Activated CD8-positive, alpha-beta memory T cell treated with anti-CD3 and anti-CD28 coated beads for 24 hours (primary cell): ENCODE measurements around the gene RASGRF2.
"Not testable (repeated sequence)": the region's sequence is repeated elsewhere in the genome, so short reads cannot be mapped to it uniquely, and the experiment has no call there.

Experiments
- DNase-seq: peaks from one replicate; pipeline ENCODE4 v3.0.0-alpha.2; 2020

The RASGRF2 gene

DNA sequence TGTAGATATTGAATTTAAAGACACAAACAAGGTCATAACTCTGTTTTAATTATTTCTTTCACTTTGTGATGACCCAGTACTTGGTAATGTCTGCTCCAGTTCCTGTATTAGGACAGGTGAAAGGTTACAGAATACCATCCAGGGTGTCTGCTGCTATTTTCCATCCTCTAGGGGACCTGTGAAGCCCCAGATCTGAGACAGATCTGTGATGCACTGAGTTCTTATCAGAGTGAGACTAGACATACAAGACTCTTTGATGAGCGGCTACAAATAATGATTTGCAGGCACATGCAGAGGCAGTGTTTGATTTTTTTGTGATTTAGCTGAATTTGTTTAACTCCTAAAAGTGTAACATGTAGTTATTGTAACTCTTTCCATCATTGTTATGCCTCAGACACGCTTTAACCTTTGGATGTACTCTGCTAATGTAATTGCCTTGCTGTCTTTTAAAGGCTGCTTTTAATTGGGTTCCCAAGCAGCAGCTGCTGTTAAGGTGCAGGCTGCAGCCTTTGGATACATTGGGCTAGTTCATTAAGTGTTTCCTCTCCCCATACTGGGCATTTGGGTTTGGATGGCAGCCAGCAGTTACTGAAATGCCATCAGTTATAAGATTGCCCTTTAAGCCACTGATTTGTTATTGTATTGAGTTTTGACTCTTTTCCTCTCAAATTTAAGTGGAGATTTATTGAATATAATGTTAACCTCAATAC, 63.3 kb downstream of the RASGRF2 start:
- DNase-seq: no peak

DNA sequence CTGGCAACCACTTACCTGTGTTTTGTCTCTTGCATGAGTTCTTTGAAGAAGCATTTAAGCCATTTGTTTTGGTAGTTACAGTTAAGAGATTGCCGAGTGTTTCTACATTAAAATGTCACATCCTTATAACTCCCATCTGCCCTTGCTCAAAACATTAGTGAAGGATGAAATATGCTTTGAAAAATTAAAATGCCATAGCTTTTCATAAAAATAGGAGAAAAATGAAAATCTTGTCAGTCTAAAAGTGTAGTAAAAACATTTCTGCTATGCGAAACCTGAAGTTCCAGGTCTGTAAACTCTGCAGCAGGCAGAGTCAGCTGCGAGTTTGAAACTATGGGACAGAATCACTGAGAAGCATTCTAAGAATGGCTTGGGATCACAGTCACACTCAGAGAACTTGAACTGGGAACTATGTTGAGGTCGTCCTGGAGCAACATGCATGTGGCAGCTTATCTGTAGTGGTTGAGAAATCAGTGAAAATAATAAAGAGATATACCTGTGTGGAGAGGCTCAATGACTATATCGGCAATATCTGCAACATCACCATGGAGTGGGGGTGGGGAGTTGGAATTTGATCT, 67.4 kb downstream of the RASGRF2 start:
- no peak for DNase-seq

DNA sequence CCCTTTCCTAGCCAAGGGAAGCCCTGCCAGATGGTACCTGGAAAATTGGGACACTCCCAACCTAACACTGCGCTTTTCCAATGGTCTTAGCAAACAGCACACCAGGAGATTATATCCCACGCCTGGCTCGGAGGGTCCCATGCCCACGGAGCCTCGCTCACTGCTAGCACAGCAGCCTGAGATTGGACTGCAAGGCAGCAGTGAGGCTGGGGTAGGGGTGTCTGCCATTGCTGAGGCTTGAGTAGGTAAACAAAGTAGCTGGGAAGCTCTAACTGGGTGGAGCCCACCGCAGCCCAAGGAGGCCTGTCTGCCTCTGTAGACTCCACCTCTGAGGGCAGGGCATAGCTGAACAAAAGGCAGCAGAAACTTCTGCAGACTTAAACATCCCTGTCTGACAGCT, 68.7 kb downstream of the RASGRF2 start:
- DNase-seq: not testable (repeated sequence)

DNA sequence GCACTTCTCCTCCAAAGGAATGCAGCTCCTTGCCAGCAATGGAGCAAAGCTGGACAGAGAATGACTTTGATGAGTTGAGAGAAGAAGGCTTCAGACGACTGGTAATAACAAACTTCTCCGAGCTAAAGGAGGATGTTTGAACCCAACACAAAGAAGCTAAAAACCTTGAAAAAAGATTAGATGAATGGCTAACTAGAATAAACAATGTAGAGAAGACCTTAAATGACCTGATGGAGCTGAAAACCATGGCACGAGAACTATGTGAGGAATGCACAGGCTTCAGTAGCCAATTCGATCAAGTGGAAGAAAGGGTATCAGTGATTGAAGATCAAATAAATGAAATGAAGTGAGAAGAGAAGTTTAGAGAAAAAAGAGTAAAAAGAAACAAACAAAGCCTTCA, 69.6 kb downstream of the RASGRF2 start:
- not testable (repeated sequence) for DNase-seq

DNA sequence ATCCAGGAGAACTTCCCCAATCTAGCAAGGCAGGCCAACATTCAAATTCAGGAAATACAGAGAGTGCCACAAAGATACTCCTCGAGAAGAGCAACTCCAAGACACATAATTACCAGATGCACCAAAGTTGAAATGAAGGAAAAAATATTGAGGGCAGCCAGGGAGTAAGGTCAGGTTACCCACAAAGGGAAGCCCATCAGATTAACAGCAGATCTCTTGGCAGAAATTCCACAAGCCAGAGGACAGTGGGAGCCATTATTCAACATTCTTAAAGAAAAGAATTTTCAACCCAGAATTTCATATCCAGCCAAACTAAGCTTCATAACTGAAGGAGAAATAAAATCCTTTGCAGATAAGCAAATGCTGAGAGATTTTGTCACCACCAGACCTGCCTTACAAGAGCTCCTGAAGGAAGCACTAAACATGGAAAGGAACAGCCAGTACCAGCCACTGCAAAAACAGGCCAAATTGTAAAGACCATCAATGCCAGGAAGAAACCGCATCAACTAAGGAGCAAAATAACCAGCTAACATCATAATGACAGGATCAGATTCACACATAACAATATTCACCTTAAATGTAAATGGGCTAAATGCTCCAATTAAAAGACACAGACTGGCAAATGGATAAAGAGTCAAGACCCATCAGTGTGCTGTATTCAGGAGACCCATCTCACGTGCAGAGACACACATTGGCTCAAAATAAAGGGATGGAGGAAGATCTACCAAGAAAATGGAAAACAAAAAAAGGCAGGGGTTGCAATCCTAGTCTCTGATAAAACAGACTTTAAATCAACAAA, 70.3 kb downstream of the RASGRF2 start:
- not testable (repeated sequence) for DNase-seq

DNA sequence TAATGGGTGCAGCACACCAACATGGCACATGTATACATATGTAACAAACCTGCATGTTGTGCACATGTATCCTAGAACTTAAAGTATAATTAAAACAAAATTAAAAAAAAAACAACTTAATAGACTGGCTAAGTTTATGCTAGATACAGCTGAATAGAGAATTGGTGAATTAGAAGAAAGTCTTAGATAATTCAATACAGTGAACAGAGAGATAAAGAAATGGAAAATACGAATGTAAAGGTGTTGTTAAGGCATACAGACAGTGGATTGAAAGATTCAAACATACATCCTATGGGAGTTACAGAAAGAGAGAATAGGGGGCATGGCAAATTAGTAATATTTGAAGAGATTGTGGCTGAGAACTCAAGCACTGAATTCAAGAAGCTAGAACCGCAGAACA, 75.4 kb downstream of the RASGRF2 start:
- DNase-seq: no peak

DNA sequence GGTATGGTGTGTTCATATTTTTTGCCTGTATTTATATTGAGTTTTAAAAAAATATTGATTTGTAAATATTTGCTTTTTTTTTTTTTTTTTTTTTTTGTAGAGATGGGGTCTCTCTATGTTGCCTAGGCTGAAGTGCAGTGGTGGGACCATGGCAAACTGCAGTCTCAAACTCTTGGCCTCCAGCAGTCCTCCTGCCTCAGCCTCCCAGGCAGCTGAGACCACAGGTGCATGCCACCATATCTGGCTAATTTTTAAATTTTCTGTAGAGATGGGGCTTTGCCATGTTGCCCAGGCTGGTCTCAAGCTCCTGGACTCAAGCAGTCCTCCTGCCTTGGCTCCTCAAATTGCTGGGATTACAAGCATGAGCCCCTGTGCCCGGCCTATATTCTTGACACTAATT, 78.3 kb downstream of the RASGRF2 start:
- no peak for DNase-seq

DNA sequence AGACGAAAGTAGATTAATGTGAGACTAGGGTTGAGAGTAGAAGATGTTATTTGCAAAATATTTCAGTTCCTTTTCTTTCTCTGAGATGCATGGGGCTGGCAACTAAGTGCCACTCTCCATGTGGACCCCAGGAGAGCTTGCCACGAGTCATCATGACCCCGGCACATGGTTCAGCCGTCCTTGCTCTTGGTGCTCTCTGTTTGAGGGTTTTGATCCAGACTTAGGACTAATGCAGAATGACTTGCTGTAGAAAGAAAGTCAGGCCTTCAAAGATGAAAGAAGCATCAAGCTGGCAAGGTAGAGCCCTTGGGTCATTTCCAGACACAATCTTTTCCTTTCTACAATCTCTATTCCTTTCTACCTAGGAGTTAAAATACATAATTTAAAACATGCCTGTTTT, 84.7 kb downstream of the RASGRF2 start:
- DNase-seq: no peak

DNA sequence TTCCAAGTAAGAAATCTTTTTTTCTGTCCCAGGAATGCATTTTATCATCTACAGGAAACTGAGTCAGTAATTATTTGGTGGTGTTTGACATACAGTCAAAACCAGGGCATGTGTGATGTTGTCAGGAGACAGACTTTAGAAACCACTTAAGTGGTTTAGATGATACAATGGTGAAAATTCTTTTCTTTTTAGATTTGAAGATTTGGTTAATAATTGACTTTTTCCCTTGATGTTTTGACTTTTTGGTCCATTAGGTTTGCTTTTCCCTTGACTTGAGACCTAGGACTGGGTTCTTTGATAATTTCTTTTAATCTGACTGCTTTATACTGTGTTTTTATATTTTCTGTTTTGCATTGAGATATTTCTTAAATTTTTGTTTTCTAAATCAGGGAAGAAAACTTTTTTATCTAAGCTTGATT, 85.2 kb downstream of the RASGRF2 start:
- DNase-seq: no peak

DNA sequence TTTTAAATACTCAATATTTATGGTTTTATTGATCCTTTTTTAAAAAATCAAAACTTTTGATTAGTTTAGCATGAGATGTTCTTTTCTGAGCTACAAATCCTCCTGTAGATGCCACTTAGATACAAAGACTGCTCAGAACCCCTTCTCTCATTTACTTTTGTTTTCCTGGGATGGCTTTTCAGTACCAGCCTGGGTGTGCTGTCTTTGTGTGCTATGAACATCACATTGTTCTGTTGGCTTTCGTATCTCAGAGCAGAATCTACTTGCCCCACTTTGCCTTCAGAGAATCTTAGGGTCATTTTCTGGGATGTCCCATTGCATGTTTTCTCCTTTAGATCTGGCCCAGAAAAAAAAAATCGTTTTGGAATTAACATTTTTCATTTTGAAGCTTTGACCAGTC, 85.9 kb downstream of the RASGRF2 start:
- DNase-seq: no peak

DNA sequence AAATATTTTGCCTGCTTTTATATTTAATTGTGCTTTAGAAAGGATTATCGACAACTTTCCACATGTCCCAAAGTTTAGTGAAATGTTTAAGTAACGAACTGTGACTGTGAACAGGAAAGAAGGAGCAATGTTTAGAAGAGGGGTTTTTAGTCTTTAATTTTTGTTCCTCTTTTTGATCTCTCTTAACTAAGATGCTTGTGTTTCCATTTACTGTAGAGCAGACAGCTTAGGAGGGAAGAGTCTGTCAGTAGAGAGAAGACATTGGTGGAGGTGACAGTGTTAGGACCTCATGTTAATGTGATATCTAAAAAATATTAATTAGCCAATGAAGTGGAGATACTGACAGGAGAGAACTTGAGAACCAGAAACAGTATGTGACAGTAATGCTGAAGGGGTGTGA, 92.2 kb downstream of the RASGRF2 start:
- no peak for DNase-seq

DNA sequence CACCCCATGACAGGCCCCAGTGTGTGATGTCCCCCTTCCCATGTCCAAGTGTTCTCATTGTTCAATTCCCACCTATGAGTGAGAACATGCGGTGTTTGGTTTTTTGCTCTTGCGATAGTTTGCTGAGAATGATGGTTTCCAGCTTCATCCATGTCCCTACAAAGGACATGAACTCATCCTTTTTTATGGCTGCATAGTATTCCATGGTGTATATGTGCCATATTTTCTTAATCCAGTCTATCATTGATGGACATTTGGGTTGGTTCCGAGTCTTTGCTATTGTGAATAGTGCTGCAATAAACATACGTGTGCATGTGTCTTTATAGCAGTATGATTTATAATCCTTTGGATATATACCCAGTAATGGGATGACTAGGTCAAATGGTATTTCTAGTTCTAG, 93.1 kb downstream of the RASGRF2 start:
- DNase-seq: not testable (repeated sequence)

DNA sequence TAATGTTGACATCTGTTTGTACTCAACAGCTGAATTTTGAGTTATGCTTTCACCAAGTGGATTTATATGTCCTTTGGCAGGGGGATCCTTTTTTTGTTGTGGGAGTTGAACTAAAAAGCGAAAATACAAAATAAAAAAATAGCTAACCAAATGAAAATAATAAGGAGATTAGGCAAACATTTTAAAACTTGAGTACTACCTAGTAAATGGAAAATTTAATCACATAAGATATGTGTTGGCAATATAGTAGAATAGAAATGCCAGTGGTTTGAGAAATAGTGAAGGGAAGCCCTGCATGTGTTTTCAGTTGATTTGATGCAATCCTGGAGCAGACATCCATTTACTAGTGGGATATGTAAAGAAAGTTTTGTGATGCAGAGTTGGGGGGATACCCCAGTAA, 98.0 kb downstream of the RASGRF2 start:
- DNase-seq: no peak

DNA sequence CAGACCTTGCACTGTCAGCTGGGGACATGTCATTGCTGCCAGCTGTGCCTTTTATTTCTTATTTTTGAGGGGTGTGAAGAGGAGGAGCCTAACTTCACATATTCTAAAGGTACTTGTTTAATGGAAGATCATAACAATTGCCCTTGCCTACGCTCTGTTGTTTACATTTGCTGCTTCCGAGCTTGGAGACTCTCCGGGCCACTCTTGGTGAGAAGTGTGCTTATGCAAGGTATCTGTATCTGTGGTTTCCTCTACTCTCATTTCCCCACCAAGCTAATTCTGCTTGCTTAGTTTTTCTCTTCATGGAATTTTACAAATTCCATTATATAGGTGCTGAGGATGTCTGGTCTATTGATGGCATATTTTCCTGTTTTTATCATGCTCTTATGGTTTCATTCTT, 105.3 kb downstream of the RASGRF2 start:
- DNase-seq: no peak

DNA sequence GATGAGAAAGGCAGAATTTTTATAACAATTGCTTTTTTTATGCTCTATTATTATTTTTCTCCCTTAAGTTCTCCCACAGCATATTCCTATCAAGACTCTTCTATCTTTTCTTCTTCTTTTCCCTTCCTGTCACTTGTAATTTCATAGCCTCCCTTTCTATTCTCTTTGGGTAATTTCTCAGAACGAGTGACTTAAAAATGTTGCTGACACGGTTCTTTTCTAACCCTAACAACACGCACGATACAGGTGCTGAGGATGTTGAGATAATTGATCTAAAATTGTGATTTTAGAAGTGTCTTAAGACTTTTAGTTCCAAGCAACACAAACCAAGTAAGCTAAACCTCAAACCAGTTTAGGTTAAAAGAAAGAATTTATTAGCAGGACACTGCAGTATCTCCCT, 105.9 kb downstream of the RASGRF2 start:
- no peak for DNase-seq

DNA sequence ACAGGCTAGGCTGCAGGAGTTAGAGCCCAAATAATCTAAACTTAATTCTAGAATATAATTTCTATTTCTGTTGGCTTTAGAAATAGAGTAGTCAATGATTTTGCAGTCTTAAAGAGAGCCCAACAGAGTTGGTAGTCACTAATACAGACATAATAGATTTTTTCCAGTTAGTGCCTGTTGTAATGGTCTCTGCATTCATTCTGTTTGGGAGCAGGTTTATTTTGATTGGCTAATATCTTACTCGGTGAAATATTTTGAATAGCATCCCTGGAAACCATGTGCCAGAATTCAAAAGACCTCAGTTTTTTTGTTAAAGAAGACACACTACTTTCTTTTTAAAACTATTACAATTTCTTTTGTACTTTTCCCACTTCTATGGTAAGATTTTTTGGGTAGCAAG, 107.2 kb downstream of the RASGRF2 start:
- DNase-seq: no peak

DNA sequence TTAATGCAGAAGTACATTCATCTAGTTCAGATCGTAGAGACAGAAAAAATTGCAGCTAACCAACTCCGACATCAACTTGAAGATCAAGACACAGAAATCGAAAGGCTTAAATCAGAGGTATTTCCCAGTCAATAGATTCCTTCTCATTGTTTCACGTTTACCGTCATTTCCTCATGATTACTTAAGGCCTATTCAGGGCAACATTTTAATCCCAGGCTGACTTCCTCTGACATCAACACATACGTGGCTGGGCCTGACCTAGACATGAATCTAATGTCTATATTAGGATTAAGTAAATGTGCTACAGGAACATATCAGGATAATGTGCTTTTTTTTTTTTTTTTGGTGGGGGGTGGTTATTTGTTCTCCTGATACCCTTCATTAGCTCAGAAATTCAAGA, 107.9 kb downstream of the RASGRF2 start:
- no peak for DNase-seq

DNA sequence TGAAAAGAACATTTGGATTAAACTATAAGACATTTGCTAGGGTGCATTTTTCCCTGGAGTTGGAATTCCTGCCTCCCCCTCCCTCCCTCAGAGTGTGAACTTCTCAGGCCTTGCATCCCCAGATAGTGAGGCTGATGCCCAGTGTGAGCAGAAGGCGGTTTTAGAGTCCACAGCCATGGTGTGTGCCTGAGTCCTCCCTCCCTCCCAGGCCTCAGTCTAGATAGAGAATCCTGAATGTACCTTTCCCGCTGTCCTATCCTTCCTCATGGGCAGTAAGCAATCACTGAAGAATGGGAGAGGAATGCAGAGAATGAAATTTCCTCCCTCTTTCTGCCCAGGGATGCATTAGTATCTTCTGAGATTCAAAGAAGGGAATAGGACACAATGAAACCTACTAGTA, 108.5 kb downstream of the RASGRF2 start:
- DNase-seq: no peak

DNA sequence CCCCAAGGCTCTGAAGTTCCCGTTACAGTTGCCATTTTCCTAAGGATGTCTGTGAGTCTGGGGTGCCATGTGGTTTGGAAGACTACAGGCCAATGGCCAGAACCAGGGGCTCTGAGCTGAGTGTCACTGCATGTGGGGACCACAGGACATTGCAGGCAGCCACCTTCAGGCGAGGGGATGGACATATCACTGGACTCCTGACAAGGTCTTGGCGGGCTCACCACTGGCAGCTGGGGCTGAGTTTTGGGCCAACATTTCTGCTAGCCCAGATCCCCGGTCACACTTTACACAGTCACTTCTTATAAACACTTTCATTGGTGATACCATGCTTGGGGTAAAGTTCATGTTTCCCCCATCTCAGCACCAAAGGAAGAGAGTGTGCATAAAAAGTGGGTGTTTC, 109.8 kb downstream of the RASGRF2 start:
- no peak for DNase-seq

DNA sequence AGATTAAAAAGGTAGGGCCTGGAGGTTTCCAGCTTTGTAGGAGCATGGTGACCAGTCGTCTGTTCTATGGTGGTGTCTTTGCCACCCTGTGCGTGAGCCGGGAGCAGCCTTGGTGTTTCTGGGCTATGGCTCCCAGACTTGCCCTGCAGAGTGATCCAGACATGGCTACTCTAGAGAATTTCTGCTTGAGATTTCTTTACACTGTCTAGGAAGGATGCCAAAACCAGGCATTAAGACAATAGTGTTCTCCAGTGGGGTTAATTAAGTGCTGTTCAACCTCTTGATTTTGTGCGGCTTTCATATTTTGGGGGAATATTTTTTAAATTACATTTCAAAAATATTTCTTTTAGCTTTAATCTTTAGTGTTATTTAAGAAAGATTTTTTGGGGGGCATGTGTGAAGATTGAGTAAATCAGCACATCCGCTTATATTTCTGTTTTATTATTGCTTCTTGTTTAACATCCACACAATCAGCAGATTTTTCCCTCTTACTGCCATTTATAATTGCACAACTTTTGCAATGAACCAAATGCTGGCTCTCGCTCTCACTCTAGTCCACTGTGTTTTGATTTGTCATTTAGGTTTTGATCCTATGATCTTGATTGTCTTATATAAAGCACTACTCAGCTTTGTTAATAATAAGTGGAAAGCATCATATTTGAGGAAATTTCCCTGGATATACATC, 110.5 kb downstream of the RASGRF2 start:
- no peak for DNase-seq

DNA sequence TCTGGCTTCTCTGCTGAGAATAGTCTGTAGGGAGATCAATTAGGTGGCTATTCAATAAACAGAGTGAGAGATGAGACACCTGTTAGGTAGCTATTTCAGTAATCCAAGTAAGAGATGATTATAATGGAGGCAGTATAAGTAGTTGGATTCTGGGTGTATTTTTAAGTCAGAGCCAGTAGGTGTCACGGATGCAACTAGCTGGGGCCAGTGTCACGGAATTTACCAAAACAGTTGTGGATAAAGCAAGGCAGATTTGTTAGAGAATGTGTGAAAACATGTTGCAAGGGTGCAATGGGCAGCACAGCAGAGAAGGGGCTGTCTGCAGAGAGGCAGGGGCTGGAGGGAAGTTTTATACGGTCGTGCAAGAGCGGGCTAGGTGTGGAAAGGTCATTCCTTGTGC, 114.9 kb downstream of the RASGRF2 start:
- DNase-seq: no peak

DNA sequence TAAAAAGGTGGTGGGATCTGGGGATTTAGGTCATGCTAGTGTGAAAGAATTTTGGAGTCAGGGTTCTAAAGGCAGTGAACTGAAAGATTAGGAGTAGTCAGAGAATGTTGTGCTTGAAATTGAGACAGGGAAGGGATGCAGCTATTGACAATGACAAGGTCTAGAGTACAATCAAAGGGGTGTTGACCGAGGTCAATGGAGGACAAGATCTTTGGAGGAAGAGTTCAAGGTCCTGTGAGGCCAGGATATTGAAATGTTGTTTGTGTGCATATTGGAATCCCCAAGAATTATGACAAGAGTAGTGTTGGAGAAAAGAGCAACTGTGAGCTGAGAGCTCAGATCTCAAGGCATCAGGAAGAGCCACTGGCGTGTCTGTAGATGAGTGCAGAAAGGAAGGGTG, 116.9 kb downstream of the RASGRF2 start:
- no peak for DNase-seq

DNA sequence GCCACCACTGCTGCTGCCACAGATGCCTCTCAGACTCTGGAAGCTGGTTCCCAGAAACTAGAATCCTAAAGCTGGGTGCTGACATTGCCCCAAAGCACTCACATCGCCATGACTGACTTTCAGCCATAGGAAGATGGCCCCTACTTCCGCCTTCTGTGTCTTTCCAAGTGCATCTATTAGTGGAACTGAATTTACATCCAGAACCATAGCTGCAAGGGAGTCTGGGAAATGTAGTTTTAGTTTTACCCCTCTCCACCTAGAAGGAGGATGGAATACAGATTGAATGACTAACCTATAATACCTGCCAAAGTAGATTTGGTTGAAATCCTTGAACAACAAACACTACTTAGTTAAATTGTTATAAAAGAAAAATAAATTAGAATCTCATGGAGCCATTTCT, 118.8 kb downstream of the RASGRF2 start:
- no peak for DNase-seq
